Mesenchymal stem cell (in vitro differentiated cells and primary cell): ENCODE measurements around the gene NRXN3.
"Not testable (repeated sequence)": the region's sequence is repeated elsewhere in the genome, so short reads cannot be mapped to it uniquely, and the experiment has no call there.

Source experiments
- DNase-seq: peaks from one replicate; pipeline ENCODE4 v3.0.0-alpha.2; 2013
- H2AFZ ChIP-seq: one replicate; pipeline ENCODE4 v1.6.1; 2013; ENCODE audit warnings: low read depth, mild to moderate bottlenecking, control low read depth, inconsistent platforms, low read length, moderate library complexity
- H2AK5ac ChIP-seq: 2 replicates; pipeline ENCODE4 v1.6.1; 2013; ENCODE audit warnings: low read length, moderate library complexity, mild to moderate bottlenecking, inconsistent platforms; ENCODE audit not compliant: severe bottlenecking
- H2BK120ac ChIP-seq: one replicate; pipeline ENCODE4 v1.6.1; 2013; ENCODE audit warnings: low read depth, mild to moderate bottlenecking, inconsistent platforms, low read length, moderate library complexity
- H2BK12ac ChIP-seq, 2 experiments: one replicate each; pipeline ENCODE4 v1.6.1; 2013; ENCODE audit warnings: inconsistent platforms in 2 of 2, low read length in 2 of 2, mild to moderate bottlenecking in 2 of 2, moderate library complexity in 2 of 2, control low read depth in 1 of 2
- H2BK15ac ChIP-seq: one replicate; pipeline ENCODE4 v1.6.1; 2013; ENCODE audit warnings: mild to moderate bottlenecking, low read depth, inconsistent platforms; ENCODE audit not compliant: poor library complexity, severe bottlenecking
- H2BK5ac ChIP-seq: 2 replicates; pipeline ENCODE4 v1.6.1; 2013; ENCODE audit warnings: low read depth, mild to moderate bottlenecking, low read length, control low read depth, inconsistent platforms; ENCODE audit not compliant: poor library complexity, severe bottlenecking
- H3K14ac ChIP-seq, 2 experiments: one replicate each; pipeline ENCODE4 v1.6.1; 2013; ENCODE audit warnings: inconsistent platforms in 2 of 2, low read length in 2 of 2, control low read depth in 1 of 2, mild to moderate bottlenecking in 1 of 2, moderate library complexity in 1 of 2
- H3K18ac ChIP-seq, 2 experiments: one replicate each; pipeline ENCODE4 v1.6.1; 2013; ENCODE audit warnings: inconsistent platforms in 2 of 2, low read length in 2 of 2, control low read depth in 1 of 2, low read depth in 1 of 2, mild to moderate bottlenecking in 1 of 2
- H3K23ac ChIP-seq, 2 experiments: one replicate each; pipeline ENCODE4 v1.6.1; 2013; ENCODE audit warnings: inconsistent platforms in 2 of 2, low read length in 2 of 2, mild to moderate bottlenecking in 2 of 2, moderate library complexity in 2 of 2, control low read depth in 1 of 2
- H3K27ac ChIP-seq: 2 replicates; pipeline ENCODE4 v1.5.1; 2013; ENCODE audit warnings: mild to moderate bottlenecking, moderate library complexity, low read length, control low read depth, inconsistent platforms; ENCODE audit not compliant: poor library complexity, severe bottlenecking
- H3K27me3 ChIP-seq, 2 experiments: 2 replicates each; pipeline versions ENCODE4 v1.6.1 to v1.7.0; 2013; ENCODE audit warnings: low read length in 2 of 2, mild to moderate bottlenecking in 2 of 2, moderate library complexity in 2 of 2, control low read depth in 1 of 2, inconsistent platforms in 1 of 2; ENCODE audit not compliant: control insufficient read depth in 1 of 2, insufficient read depth in 1 of 2
- H3K36me3 ChIP-seq, 2 experiments: 2 replicates each; pipeline versions ENCODE4 v1.6.1 to v1.7.0; 2013; ENCODE audit warnings: low read length in 2 of 2, control low read depth in 1 of 2, inconsistent platforms in 1 of 2, low read depth in 1 of 2, mild to moderate bottlenecking in 1 of 2; ENCODE audit not compliant: insufficient read depth in 2 of 2, control insufficient read depth in 1 of 2
- H3K4ac ChIP-seq, 2 experiments: one replicate each; pipeline ENCODE4 v1.6.1; 2013; ENCODE audit warnings: inconsistent platforms in 2 of 2, low read length in 2 of 2, mild to moderate bottlenecking in 2 of 2, moderate library complexity in 2 of 2, control low read depth in 1 of 2, low read depth in 1 of 2
- H3K4me1 ChIP-seq: 2 replicates; pipeline ENCODE4 v1.6.1; 2013; ENCODE audit warnings: low read depth, low read length, control low read depth; ENCODE audit not compliant: control insufficient read depth, insufficient read depth
- H3K4me2 ChIP-seq: 2 replicates; pipeline ENCODE4 v1.6.1; 2013; ENCODE audit warnings: low read length, mild to moderate bottlenecking, inconsistent platforms; ENCODE audit not compliant: poor library complexity, severe bottlenecking
- H3K4me3 ChIP-seq, 2 experiments: 2 replicates each; pipeline versions ENCODE4 v1.5.1 to v1.7.0; 2013; ENCODE audit warnings: low read length in 2 of 2, mild to moderate bottlenecking in 2 of 2, control low read depth in 1 of 2, low read depth in 1 of 2; ENCODE audit not compliant: insufficient read depth in 1 of 2
- H3K79me1 ChIP-seq: replicated peaks from 2 replicates; pipeline ENCODE4 v1.6.1; 2013; ENCODE audit warnings: mild to moderate bottlenecking, control low read depth, low read length, inconsistent platforms; ENCODE audit not compliant: poor library complexity, severe bottlenecking
- H3K9ac ChIP-seq: 2 replicates; pipeline ENCODE4 v1.7.0; 2013; ENCODE audit warnings: mild to moderate bottlenecking, low read length, moderate library complexity
- H3K9me3 ChIP-seq: 2 replicates; pipeline ENCODE4 v1.7.0; 2013; ENCODE audit warnings: mild to moderate bottlenecking, low read length; ENCODE audit not compliant: control insufficient read depth
- H4K8ac ChIP-seq: one replicate; pipeline ENCODE4 v1.6.1; 2013; ENCODE audit warnings: inconsistent platforms, mild to moderate bottlenecking, low read length, moderate library complexity
- H4K91ac ChIP-seq: one replicate; pipeline ENCODE4 v1.6.1; 2013; ENCODE audit warnings: mild to moderate bottlenecking, low read length, inconsistent platforms
- WGBS: methylation state at CpG from one replicate; pipeline ENCODE4 v1.1.7; 2013; ENCODE audit warnings: mixed read lengths; 5-methylcytosine and 5-hydroxymethylcytosine counted together

Gene NRXN3

GRCh38 chr14:78484028-78484427, 313.9 kb downstream of the NRXN3 start:
- Histone ChIP-seq H3K9me3 (no peaks in the 10 kb centered on the region), H3K4ac (no peak overlapping the region), H3K4me3 (no peak overlapping the region), H3K4me1 (no peaks in the 10 kb centered on the region), H2BK5ac (no peak overlapping the region), H3K23ac (no peak overlapping the region), H3K18ac (no peak overlapping the region), H2BK15ac (no peak overlapping the region), H3K14ac (no peak overlapping the region), H2AK5ac (no peak overlapping the region), H3K79me1 (no peaks in the 10 kb centered on the region), H2BK120ac (no peak overlapping the region), H3K36me3 (no peaks in the 10 kb centered on the region), H3K27me3 (no peaks in the 10 kb centered on the region), H3K4me2 (no peak overlapping the region), H4K91ac (no peak overlapping the region), H2AFZ (no peak overlapping the region), H2BK12ac (no peak overlapping the region), H3K9ac (no peak overlapping the region), H3K27ac (no peak overlapping the region), H4K8ac (no peak overlapping the region)
- 71% methylated on average over 1 of the region's 2 CpGs for WGBS
- no peak for DNase-seq

GRCh38 chr14:78486081-78486480, 315.9 kb downstream of the NRXN3 start:
- no peak overlapping the region for H2BK15ac ChIP-seq

DNA sequence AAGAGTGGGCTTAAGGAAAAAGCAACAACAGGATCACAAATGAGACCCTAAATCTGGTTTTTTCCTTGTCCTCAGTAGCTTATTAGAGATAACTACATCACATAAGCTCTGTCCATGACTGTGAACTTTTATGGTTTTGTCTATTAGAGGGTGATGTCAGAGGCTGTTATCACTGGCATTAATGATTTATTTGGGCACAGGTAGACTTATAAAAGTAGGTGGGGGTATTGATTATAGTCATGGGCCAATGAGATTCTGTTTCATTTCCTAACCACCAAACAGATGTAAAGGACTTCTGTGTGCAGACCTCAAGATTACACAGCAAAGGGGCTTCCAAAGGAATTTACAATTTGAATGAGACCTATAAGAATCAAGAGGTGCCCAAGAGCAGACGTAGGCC, 316.4 kb downstream of the NRXN3 start:
- Histone ChIP-seq H3K27me3 (no peaks in the 10 kb centered on the region), H2BK12ac (no peak overlapping the region), H3K9ac (no peak overlapping the region), H3K27ac (no peak overlapping the region), H4K91ac (no peak overlapping the region), H2BK120ac (no peak overlapping the region), H3K18ac (no peak overlapping the region), H2AFZ (no peak overlapping the region), H3K14ac (no peak overlapping the region), H2AK5ac (no peak overlapping the region), H3K4me2 (no peak overlapping the region), H3K4ac (no peak overlapping the region), H4K8ac (no peak overlapping the region), H3K4me3 (no peak overlapping the region), H3K9me3 (no peaks in the 10 kb centered on the region), H3K36me3 (no peaks in the 10 kb centered on the region), H3K4me1 (no peaks in the 10 kb centered on the region), H3K23ac (no peak overlapping the region), H2BK5ac (no peak overlapping the region), H2BK15ac (no peak overlapping the region), H3K79me1 (no peaks in the 10 kb centered on the region)
- DNase-seq = no peak
- 36% methylated on average over 1 of the region's 1 CpG for WGBS

More at GRCh38 chr14:78486081-78486480, 315.9 kb downstream of the NRXN3 start:
- H2BK12ac ChIP-seq = no peak overlapping the region
- H2BK5ac ChIP-seq = no peak overlapping the region
- no peak overlapping the region for H2AFZ ChIP-seq
- H2BK120ac ChIP-seq = no peak overlapping the region
- no peak overlapping the region for H3K4me2 ChIP-seq
- no peaks in the 10 kb centered on the region for H3K36me3 ChIP-seq
- DNase-seq = no peak
- no peak overlapping the region for H3K4me3 ChIP-seq
- H3K18ac ChIP-seq = no peak overlapping the region
- H3K4ac ChIP-seq = no peak overlapping the region
- no peak overlapping the region for H4K91ac ChIP-seq
- no peaks in the 10 kb centered on the region for H3K27me3 ChIP-seq
- H3K9ac ChIP-seq = no peak overlapping the region
- no peak overlapping the region for H4K8ac ChIP-seq
- H3K27ac ChIP-seq = no peak overlapping the region
- H2AK5ac ChIP-seq = no peak overlapping the region
- no peaks in the 10 kb centered on the region for H3K79me1 ChIP-seq
- H3K4me1 ChIP-seq = no peaks in the 10 kb centered on the region
- no peak overlapping the region for H3K14ac ChIP-seq
- H3K9me3 ChIP-seq = no peaks in the 10 kb centered on the region
- no peak overlapping the region for H3K23ac ChIP-seq

DNA sequence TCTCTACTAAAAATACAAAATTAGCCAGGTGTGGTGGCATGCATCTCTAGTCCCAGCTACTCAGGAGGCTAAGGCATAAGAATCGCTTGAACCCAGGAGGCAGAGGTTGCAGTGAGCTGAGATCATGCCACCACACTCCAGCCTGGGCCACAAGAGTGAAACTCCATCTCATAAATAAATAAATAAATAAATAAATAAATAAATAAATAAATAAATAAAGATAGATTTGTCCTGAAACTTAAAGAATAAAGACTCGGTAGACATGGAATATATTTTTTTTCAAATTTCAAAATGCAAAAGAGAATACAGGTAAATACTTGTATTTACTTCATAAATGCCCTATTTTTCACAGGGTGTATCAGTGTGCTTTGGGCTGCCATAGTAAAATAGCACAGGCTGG, 317.4 kb downstream of the NRXN3 start:
- H4K8ac ChIP-seq, H3K4me3 ChIP-seq, H3K4me2 ChIP-seq, H2BK120ac ChIP-seq, H4K91ac ChIP-seq, H3K4ac ChIP-seq, H3K27me3 ChIP-seq, H3K9me3 ChIP-seq, H3K4me1 ChIP-seq, H3K9ac ChIP-seq, H2AK5ac ChIP-seq, H3K18ac ChIP-seq, H2BK15ac ChIP-seq, H2BK5ac ChIP-seq, H3K23ac ChIP-seq, H3K36me3 ChIP-seq, H3K27ac ChIP-seq, H3K79me1 ChIP-seq, DNase-seq, H2AFZ ChIP-seq, H2BK12ac ChIP-seq, H3K14ac ChIP-seq: not testable (repeated sequence)
- WGBS = 33% methylated on average over 1 of the region's 2 CpGs
